ENCODE data around the gene SLC4A1AP.
A peak's percentile ranks its signal among the peaks of the same experiment; 100 is the strongest.

The SLC4A1AP gene

GRCh38 chr2:27703638-27704341, 40.1 kb downstream of the SLC4A1AP start:
- DNase-seq (ENCODE audit: low read depth), result peak; percentile 94

GRCh38 chr2:27704342-27704876, 40.7 kb downstream of the SLC4A1AP start:
- DNase-seq (ENCODE audit: low read depth), result no peak

- peak; percentile 98 for DNase-seq (ENCODE audit: low read depth)
Observed at GRCh38 chr2:27705851-27706622, 42.3 kb downstream of the SLC4A1AP start.

GRCh38 chr2:27707462-27708256, 44.0 kb downstream of the SLC4A1AP start:
- DNase-seq (ENCODE audit: low read depth), result no peak

- no peak for DNase-seq (ENCODE audit: low read depth)
Observed at GRCh38 chr2:27708257-27708654, 44.6 kb downstream of the SLC4A1AP start.

GRCh38 chr2:27708666-27709065, 45.0 kb downstream of the SLC4A1AP start:
- DNase-seq (ENCODE audit: low read depth), result peak; percentile 39

GRCh38 chr2:27709326-27709725, 45.6 kb downstream of the SLC4A1AP start:
- DNase-seq (ENCODE audit: low read depth), result no peak

- DNase-seq (ENCODE audit: low read depth), result no peak
Observed at GRCh38 chr2:27709960-27710575, 46.4 kb downstream of the SLC4A1AP start.

- DNase-seq (ENCODE audit: low read depth), result no peak
Observed at GRCh38 chr2:27710640-27711430, 47.1 kb downstream of the SLC4A1AP start.

- no peak for DNase-seq (ENCODE audit: low read depth)
Observed at GRCh38 chr2:27711804-27712203, 48.1 kb downstream of the SLC4A1AP start.

GRCh38 chr2:27712522-27712921, 48.8 kb downstream of the SLC4A1AP start:
- DNase-seq (ENCODE audit: low read depth), result no peak

GRCh38 chr2:27713201-27713600, 49.5 kb downstream of the SLC4A1AP start:
- no peak for DNase-seq (ENCODE audit: low read depth)

GRCh38 chr2:27714053-27714452, 50.4 kb downstream of the SLC4A1AP start:
- no peak for DNase-seq (ENCODE audit: low read depth)

GRCh38 chr2:27714851-27715291, 51.2 kb downstream of the SLC4A1AP start:
- no peak for DNase-seq (ENCODE audit: low read depth)

GRCh38 chr2:27715318-27716210, 51.9 kb downstream of the SLC4A1AP start:
- peak; percentile 88 for DNase-seq (ENCODE audit: low read depth)

- no peak for DNase-seq (ENCODE audit: low read depth)
Observed at GRCh38 chr2:27716301-27717069, 52.8 kb downstream of the SLC4A1AP start.

GRCh38 chr2:27717070-27717795, 53.5 kb downstream of the SLC4A1AP start:
- DNase-seq (ENCODE audit: low read depth), result peak; percentile 89

GRCh38 chr2:27720004-27720551, 56.4 kb downstream of the SLC4A1AP start:
- peak; percentile 94 for DNase-seq (ENCODE audit: low read depth)
